Measurements from ENCODE around the gene COPS4. TPM values are rescaled to one million over a fixed set of nuclear protein-coding genes. Genes with fewer than 3 reads are reported as not detected.

Gene COPS4
- total and polyA plus RNA-seq, 10 of the 15 experiments (the other 5 are each of a cell fraction or from before 2014, with no cell fraction given) = 34.2 to 159 (median 66.7) TPM

GRCh38 chr4:83009529-83009928, 25.5 kb upstream of the COPS4 start (continued):
- TF ChIP-seq BCL3 (IDR thresholded peaks at IDR 0.05; ENCODE audit: borderline replicate concordance, insufficient read depth, low read depth, low read length, poor library complexity, severe bottlenecking) (no peak), E2F8 (IDR thresholded peaks at IDR 0.05; ENCODE audit: low read depth, partially characterized antibody) (no peak)

GRCh38 chr4:83010111-83010521, 24.9 kb upstream of the COPS4 start:
- ATAC-seq = peak; percentile 1
- Histone ChIP-seq H3K4me1 (ENCODE audit: control insufficient read depth, insufficient read depth, low read length) (no peaks in the 10 kb centered on the region), H3K4me2 (ENCODE audit: control insufficient read depth, insufficient read depth) (peak overlapping the region; percentile 72), H3K4me3 (peak overlapping the region; percentile 76), H3K9me3 (replicated peaks; ENCODE audit: control insufficient read depth, insufficient read depth, low read length) (no peaks in the 10 kb centered on the region), H4K20me1 (ENCODE audit: control insufficient read depth, insufficient read depth) (no peaks in the 10 kb centered on the region), H3K79me2 (ENCODE audit: control insufficient read depth, insufficient read depth, low read length) (peaks cover 68% of the 10 kb centered on the region), H3K9ac (ENCODE audit: control insufficient read depth, insufficient read depth, low read length) (peak overlapping the region; percentile 95), H2AFZ (ENCODE audit: control insufficient read depth, low read depth, low read length) (peak overlapping the region; percentile 81), H3K36me3 (ENCODE audit: control insufficient read depth in 2 of 2, insufficient read depth in 2 of 2, low read length in 1 of 2) (no peaks in the 10 kb centered on the region), H3K27me3 (replicated peaks in 1 of 2; ENCODE audit: control insufficient read depth in 2 of 2, insufficient read depth in 2 of 2, low read length in 1 of 2) (no peaks in the 10 kb centered on the region), H3K27ac (ENCODE audit: control insufficient read depth, insufficient read depth) (peak overlapping the region; percentile 92)
- DNase-seq (ENCODE audit: low read depth, low spot score) = no peak
- SMC1A ChIA-PET (ENCODE audit: uncharacterized antibody, unreplicated experiment) = interaction anchor here (0.9 to 3.9 kb wide), 9 partner anchors 15 to 159 kb away, joined by 3 to 33 read pairs (median 6); partner anchors contain the start of genes COPS4 and THAP9
- POLR2A ChIA-PET = interaction anchor here (0.8 to 3.3 kb wide), 5 partner anchors 21 to 110 kb away, joined by 3 to 27 read pairs (median 6); partner anchors contain the start of genes COPS4 and THAP9
- in situ Hi-C loops (cut with MboI) (loop anchor here (5.0 kb wide), 1 partner anchor 118 kb away; the partner anchor contains the start of gene SEC31A), intact Hi-C loops (cut with micrococcal nuclease; ENCODE audit: unreplicated experiment) (loop anchor here (2.0 to 10.0 kb wide), 3 partner anchors 21 to 575 kb away; partner anchors contain the start of genes ENOPH1 and HNRNPDL)
- peak; percentile 7 for FAIRE-seq
- TF ChIP-seq SUPT20H (IDR thresholded peaks at IDR 0.05; ENCODE audit: borderline replicate concordance, control insufficient read depth, low read depth, low read length) (no peak), CHD2 (IDR thresholded peaks at IDR 0.05; ENCODE audit: borderline replicate concordance, low read depth, low read length) (no peak), IKZF2 (IDR thresholded peaks at IDR 0.05) (no peak), SIX5 (IDR thresholded peaks at IDR 0.05; ENCODE audit: low read depth, low read length, severe bottlenecking) (no peak), KDM1A (IDR thresholded peaks at IDR 0.05; ENCODE audit: borderline replicate concordance) (no peak), BHLHE40 (IDR thresholded peaks at IDR 0.05; ENCODE audit: borderline replicate concordance in 1 of 2, low read depth in 2 of 2, low read length in 1 of 2) (0 out of 4 replicates have a peak, but pooled peaks of 1 of the 2 experiments have one; percentile 1), ZNF24 (IDR thresholded peaks at IDR 0.05) (no peak), ASH2L (IDR thresholded peaks at IDR 0.05; ENCODE audit: borderline replicate concordance, low read depth) (no peak)
- BruUV-seq (replicated peaks) = no TSS peak
- 2% methylated on average over 8 of the region's 14 CpGs for WGBS (ENCODE audit: insufficient coverage, insufficient replicate concordance, low lambda C conversion rate, missing lambda C conversion rate)
- CTCF ChIA-PET = interaction anchor here (0.6 to 1.0 kb wide), 4 partner anchors 64 to 394 kb away, joined by 3 to 4 read pairs (median 3); no protein-coding TSS in a partner anchor
- RAD21 ChIA-PET (ENCODE audit: unreplicated experiment) = interaction anchor here (0.8 to 6.5 kb wide), 8 partner anchors 21 to 245 kb away, joined by 3 to 68 read pairs (median 5); partner anchors contain the start of genes COPS4 and THAP9

Measured in GM12878 (cell line).